Kidney (tissue), 14 donors: Measurements from ENCODE around the gene BNC2. TPM values are rescaled to one million over a fixed set of nuclear protein-coding genes. Genes with fewer than 3 reads are reported as not detected.

Source experiments
- DNase-seq, 5 donors: peaks; one replicate each; pipeline ENCODE4 v3.0.0-alpha.2; 2013 to 2020
- FAIRE-seq: peaks from 2 replicates; lab custom pipeline; 2012; peaks lifted over from hg19 to GRCh38; lab: Jason Lieb, UNC
- H3K27ac ChIP-seq, 2 donors: one replicate each; pipeline ENCODE4 v1.7.0; 2013; ENCODE audit warnings: low read depth in 2 of 2, low read length in 2 of 2, inconsistent platforms in 1 of 2
- H3K27me3 ChIP-seq: one replicate; pipeline ENCODE4 v1.7.1; 2013; ENCODE audit warnings: low read length, inconsistent platforms; ENCODE audit not compliant: control insufficient read depth, insufficient read depth
- H3K36me3 ChIP-seq, 3 donors: one replicate each; pipeline versions ENCODE4 v1.7.0 to v1.7.1; 2013; ENCODE audit warnings: low read length in 3 of 3, control low read depth in 1 of 3, inconsistent platforms in 1 of 3; ENCODE audit not compliant: insufficient read depth in 3 of 3, control insufficient read depth in 2 of 3
- H3K4me1 ChIP-seq, 3 donors: one replicate each; pipeline versions ENCODE4 v1.7.0 to v1.7.1; 2013; ENCODE audit warnings: low read length in 3 of 3, inconsistent platforms in 1 of 3, low read depth in 1 of 3; ENCODE audit not compliant: control insufficient read depth in 2 of 3, insufficient read depth in 2 of 3
- H3K4me3 ChIP-seq, 3 donors: one replicate each; pipeline versions ENCODE4 v1.7.0 to v1.8.1; 2013; ENCODE audit warnings: low read length in 3 of 3, control low read depth in 1 of 3, inconsistent platforms in 1 of 3
- H3K9ac ChIP-seq, 3 donors: one replicate each; pipeline versions ENCODE4 v1.7.0 to v1.7.1; 2013; ENCODE audit warnings: low read length in 3 of 3, control low read depth in 1 of 3, inconsistent platforms in 1 of 3
- H3K9me3 ChIP-seq, 3 donors: one replicate each; pipeline versions ENCODE4 v1.7.0 to v1.7.1; 2013; ENCODE audit warnings: low read length in 3 of 3, control low read depth in 1 of 3, inconsistent platforms in 1 of 3; ENCODE audit not compliant: control insufficient read depth in 2 of 3, insufficient read depth in 1 of 3
- CTCF ChIP-seq: IDR thresholded peaks from 3 replicates; pipeline ENCODE4 v1.5.1; 2012; ENCODE audit warnings: mild to moderate bottlenecking, moderate library complexity, borderline replicate concordance; ENCODE audit not compliant: insufficient read depth; ENCODE audit errors: extremely low read depth
- intact Hi-C: fragments of 100-400 bp; cut with DNase I; formaldehyde crosslinking; loops from one replicate; pipeline ENCODE4 v1.11.1; 2022
- polyA plus RNA-seq: library from polyadenylated mRNA; stranded (reverse); fragments of 350-450 nt; fragmentation: Illumina TruSeq; extraction: RNeasy Lipid Tissue Mini Kit (QIAGEN cat#74804); gene quantifications from one replicate; pipeline ENCODE4 v1.2.3, GENCODE V29; 2014; ENCODE audit warnings: low read depth, low replicate concordance; ENCODE audit not compliant: insufficient read depth
- total RNA-seq: library from RNA; stranded (reverse); fragmentation: NEBNext Ultra II Directional; extraction: Animal tissue kit (Norgen Biotek cat#: 25700); gene quantifications from one replicate; pipeline ENCODE4 v1.2.1, GENCODE V29; 2021
- donor health status: control.
- donor health status: control.
- donor health status: control.
- donor health status: control.
- donor health status: control.
- donor health status: DM: yes; HTN: yes; CAD: no.
- donor health status: Normal renal cell carcinoma (clear cell type).

BNC2 gene
- total and polyA plus RNA-seq, 2 donors from 2014 or later, result 5.4 to 37.9 TPM

GRCh38 chr9:16458696-16459420 lies 411.6 kb downstream of the BNC2 start:
- Histone ChIP-seq H3K4me1 (peaks cover 0 to 10% (median 0%) of the 10 kb centered on the region in 3 donors), H3K27me3 (no peaks in the 10 kb centered on the region), H3K27ac (no peak overlapping the region), H3K4me3 (no peak overlapping the region), H3K36me3 (no peaks in the 10 kb centered on the region), H3K9ac (no peak overlapping the region), H3K9me3 (no peaks in the 10 kb centered on the region)
- DNase-seq, result peak in 1 of 5 donors; percentile 25
- intact Hi-C loops, result no loop called here
- TF ChIP-seq CTCF, result no peak
- FAIRE-seq, result no peak

GRCh38 chr9:16455842-16456241 lies 414.6 kb downstream of the BNC2 start:
- no peaks in the 10 kb centered on the region for H3K4me1 ChIP-seq
- TF ChIP-seq CTCF, result no peak
- intact Hi-C loops, result no loop called here
- no peak overlapping the region for H3K4me3 ChIP-seq
- H3K27me3 ChIP-seq, result no peaks in the 10 kb centered on the region
- H3K9me3 ChIP-seq, result no peaks in the 10 kb centered on the region
- DNase-seq (no peak), FAIRE-seq (no peak)
- H3K36me3 ChIP-seq, result no peaks in the 10 kb centered on the region
- H3K9ac ChIP-seq, result no peak overlapping the region
- H3K27ac ChIP-seq, result no peak overlapping the region

GRCh38 chr9:16453390-16453789 lies 417.1 kb downstream of the BNC2 start:
- Histone ChIP-seq H3K4me3 (no peak overlapping the region), H3K27ac (no peak overlapping the region), H3K4me1 (no peaks in the 10 kb centered on the region), H3K9me3 (no peaks in the 10 kb centered on the region), H3K27me3 (no peaks in the 10 kb centered on the region), H3K9ac (no peak overlapping the region), H3K36me3 (no peaks in the 10 kb centered on the region)
- intact Hi-C loops, result no loop called here
- DNase-seq (no peak), FAIRE-seq (no peak)
- no peak for TF ChIP-seq CTCF
